ENCODE results near the gene DIP2C.

DIP2C gene

DNA sequence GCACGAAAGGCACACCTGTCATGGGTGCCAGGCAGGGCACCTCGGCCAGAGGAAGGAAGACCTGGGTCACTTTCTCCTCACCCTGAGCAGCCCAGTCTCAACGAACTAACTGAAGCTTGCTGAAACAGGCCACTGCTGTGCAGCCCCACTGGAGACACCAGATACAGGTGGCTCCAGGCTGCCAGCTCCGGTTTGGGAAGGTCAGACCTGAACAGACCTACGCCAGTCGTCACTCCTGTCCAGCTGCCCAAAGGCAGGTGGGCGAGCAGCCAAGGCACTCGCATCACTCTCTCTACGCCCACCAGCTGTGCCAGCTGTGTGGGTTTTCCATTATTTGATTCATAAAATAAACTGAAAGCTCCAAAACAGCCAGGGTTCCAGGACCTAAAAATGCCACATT lies 298.2 kb downstream of the DIP2C start:
- DNase-seq (ENCODE audit: low read depth in 3 of 3): no peak

DNA sequence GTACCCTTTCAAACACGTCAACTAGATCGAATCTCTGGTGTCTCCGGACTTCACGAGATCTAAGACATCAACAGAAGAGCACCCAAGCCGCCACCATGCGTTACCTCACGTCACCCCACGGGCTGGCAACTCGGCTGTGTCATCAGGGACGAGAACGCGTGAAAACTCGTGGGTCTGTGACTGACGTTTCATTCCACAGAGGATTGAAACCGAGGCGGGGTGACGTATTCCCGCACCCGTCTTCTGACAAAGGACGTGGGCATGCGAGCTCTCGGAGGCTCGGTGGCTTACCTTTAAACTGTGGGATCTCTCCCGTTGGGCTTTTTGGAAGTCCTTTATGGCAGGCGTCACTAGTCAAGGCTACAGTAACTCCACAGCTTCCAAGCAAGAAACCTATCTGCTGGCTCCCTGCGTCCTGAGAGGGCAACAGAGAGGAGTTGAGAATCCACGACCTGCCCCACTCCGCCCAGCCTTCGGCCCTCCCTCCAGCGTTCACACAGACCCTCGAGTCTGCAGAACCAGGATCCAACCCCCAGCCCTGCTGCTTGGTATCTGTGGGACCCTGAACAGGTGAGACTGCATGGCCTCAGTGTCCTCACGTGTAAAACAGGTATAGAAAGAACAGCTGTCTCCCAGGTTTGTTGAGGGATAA lies 298.9 kb downstream of the DIP2C start:
- no peak for DNase-seq (ENCODE audit: low read depth in 3 of 3)

DNA sequence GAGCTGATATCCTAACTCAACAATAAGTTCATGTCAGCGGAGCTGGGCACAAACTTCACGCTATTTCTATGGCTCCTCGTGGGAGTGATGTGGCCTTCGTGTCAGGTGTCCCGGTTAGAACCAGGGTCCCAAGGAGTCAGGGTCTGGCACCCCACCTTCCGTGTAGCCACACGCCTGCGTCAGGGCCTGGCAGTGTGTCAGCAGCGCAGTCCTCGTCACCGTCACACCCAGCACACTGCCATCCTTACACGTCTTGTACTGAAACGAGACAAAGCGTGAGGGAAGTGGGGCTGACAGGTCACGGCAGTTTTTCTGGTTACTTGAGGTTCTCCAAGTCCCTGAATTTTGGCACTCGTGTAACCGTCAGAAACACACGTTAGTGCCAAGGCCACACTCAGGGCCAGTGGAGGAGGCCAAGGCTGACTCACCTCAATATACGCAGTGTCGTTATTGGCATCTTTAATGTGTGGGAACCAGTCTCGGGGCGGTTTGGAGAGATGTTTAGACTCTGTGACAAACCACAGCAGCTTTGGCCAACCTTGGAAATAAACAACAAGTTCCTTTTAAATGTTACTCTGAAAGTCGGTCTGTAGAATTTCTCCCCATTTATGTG lies 299.5 kb downstream of the DIP2C start:
- DNase-seq (ENCODE audit: low read depth in 3 of 3): no peak

DNA sequence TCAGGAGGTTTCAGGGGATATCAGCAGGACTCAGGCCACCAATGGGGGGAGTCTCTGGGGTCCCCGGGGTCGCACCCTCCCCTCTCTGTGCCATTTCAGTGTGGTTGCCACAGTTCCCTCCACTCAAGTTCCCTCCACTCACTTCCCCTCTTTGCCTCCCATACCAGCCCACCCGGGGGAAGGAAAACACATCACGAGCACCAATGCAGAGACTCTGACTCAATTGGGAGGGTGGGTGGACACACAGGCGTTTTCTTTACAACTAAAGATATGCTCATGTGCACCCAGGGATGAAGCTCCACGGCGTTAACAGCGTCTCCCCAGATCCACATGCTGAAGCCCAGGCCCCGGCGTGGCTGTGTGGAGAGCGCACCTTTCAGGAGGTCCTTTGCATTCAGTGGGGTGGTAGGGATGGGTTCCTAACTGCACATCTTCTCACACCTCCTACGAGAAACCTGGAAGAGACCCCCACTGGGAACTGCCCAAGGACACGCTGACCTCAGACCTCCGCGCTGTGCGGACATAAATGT lies 300.1 kb downstream of the DIP2C start:
- DNase-seq (ENCODE audit: low read depth in 3 of 3): no peak

DNA sequence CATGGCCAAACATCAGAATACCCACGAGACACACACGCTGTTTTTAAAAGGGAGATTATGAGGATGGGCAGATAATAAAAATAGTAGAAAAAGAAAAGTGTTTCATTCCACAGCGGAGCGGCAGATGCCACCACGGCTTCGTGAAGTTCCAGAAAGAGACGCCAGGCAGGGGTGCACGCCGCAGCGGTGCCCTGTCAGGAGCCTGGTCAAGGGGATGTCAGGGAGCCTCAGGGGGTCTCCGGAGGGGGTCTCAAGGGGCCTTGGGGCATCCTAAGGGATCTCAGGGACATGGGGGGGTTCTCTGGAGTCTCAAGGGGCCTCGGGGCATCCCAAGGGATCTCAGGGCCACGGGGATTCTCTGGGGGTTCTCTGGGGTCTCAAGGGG lies 300.8 kb downstream of the DIP2C start:
- no peak for DNase-seq (ENCODE audit: low read depth in 3 of 3)

DNA sequence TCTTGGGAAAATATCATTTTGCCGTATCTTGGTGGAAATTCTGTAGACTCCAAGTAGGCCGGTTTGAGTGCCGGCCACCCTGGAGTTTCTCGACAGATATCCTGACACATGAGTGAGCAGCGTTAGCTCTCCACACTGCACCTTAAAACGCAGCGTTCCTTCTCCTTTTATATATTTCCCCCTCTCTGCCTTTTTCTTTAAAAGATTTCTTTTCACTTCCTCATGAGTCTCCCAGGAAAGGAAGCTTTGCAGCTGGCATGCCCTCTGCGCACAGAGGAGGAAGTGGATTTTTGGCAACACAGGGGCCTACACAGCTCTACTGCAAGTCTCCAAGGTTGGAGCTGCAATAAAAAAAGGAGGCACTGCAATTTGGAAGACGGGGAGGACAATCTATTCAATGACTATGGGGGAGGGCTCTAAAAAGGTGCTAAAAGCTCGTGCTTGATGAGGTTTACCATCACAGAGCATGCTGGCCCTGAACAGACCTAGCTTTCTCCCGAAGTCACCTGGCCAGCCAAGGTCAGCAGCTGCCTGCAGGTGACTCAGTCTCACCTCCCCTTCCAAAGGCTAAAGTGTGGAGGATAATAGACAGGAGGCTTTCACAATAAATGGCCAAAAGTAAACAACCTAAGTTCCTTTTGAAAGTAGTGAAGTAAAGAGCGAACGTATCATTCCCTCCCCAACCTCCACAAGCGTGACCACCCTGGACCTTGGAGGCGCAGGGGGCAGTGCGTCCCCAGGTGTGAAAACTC lies 301.4 kb downstream of the DIP2C start:
- no peak for DNase-seq (ENCODE audit: low read depth in 3 of 3)

DNA sequence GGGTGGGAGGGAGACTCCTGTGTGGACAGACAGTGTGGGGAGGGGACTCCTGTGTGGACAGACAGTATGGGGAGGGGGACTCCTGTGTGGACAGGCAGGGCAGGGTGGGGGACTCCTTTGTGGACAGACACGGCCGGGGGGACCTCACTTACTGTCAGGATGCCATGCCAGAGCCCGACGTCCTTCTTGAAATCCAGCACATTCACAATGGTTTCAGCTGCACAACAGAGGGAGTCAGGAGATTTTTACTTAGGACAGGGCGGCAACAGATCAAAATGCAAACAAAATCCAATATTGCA lies 301.9 kb downstream of the DIP2C start:
- no peak for DNase-seq (ENCODE audit: low read depth in 3 of 3)

DNA sequence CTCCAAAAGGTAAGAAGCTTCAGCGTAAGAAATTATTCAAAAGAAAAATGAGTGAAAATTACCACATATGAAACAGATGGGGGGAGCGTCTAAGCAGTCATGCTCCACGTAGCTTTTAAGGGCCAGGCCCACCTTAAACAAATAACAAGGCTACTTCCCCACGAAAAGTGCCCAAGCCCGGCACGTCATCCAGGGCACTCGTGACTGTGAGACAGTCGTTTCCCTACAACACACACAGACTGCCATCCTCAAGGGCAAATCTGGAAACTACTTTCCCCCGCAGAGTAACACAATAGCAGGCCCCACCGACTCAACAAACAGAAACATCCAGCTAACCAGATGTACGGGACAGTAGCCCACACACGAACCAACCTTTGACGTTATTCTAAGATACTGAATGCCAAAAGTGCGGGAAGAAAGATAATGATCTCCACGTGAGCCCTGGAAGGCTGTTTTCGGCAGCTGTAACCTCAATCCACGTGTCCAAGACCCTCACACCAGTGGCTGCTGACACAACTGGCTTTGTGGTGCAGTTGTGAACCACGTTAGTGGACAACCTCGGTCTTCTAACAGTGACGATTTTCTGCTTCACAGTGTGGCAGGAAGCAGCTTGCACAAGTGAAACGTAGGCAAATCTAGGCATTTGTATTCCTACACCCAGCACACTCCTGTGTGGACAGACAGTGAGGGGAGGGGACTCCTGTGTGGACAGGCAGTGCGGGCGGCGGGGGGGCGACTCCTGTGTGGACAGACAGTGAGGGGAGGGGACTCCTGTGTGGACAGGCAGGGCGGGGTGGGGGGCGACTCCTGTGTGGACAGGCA lies 302.5 kb downstream of the DIP2C start:
- DNase-seq (ENCODE audit: low read depth in 3 of 3): no peak

DNA sequence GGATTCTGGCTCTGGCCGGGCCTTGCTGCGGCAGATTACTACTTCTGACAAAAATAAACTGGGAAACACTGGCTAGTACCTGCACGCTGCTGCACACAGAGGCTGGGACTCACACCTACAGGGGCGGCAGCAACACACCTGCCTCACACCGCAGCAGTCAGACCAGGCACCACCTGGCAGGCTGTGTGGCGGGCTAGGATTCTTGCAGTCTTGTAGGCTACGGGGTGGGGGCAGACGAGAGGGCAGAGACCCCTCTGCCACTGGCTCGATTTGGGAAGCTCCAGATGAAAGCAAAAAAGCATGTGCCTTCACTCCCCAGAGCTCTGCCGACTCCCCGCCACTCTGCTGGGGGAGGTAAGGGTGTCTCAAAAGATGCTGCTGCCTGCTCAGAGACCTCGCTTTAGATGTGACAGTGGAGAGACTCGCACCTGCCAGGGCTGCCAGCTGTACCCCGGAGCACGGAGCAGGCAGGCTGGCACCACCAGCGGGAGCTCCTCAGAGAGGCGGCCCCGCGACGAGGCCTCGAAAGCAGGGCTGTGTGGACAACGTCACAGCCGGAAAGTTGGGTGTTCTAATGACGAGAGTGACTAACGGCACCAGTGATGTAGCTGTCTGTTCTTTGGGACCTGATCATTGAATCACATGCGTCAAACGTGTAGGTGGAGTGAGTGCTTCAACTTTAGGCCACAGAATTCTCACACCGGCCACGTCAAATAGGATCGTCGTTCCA lies 303.7 kb downstream of the DIP2C start:
- DNase-seq (ENCODE audit: low read depth in 3 of 3): no peak

DNA sequence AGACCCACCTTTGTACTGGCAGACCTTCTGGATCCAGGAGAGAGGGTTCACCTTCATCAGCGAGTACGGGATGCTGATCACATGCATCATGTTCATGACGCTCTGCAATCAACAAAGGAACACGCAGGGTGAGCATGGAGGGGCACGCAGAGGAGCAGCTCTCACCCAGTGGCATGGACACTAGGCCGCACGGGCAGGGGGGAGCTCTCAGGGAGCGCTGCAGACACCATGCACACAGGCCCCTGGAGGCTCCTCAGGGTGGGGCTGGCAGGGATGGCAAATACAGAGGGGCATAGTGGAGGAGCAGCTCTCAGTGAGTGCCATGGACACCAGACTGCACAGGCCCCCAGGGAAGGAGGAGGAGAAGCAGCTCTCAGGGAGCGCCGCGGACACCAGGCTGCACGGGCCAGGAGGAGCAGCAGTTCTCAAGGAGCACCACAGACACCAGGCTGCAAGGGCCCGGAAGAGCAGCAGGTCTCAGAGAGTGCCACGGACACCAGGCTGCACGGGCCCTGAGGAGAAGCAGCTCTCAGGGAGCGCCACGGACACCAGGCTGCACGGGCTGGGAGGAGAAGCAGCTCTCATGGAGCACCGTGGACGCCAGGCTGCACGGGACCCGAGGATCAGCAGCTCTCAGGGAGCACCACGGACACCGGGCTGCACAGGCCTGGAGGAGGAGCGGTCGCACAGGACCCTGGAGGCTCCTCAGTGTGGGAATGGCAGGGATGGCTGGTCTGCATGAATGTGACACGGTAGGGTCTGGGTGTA lies 304.7 kb downstream of the DIP2C start:
- no peak for DNase-seq (ENCODE audit: low read depth in 3 of 3)

DNA sequence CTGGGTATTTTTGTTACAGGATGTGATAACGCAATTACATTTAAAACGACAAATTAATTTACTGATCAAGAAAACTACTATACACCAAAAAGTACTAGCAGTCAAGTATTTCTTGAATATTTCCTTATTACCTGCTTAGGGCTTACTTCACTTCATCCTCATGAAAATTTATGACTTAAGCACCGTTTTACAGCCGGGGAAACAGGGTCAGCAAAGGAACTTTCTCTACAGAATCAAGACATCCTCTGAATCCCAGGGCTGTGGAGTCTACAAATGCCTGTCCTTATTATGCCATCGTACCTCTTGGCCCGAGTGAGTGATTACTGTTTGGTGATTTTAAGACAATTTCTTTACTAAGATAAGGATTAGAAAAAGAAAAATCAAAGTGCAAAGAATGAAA lies 305.9 kb downstream of the DIP2C start:
- DNase-seq (ENCODE audit: low read depth in 3 of 3): no peak

DNA sequence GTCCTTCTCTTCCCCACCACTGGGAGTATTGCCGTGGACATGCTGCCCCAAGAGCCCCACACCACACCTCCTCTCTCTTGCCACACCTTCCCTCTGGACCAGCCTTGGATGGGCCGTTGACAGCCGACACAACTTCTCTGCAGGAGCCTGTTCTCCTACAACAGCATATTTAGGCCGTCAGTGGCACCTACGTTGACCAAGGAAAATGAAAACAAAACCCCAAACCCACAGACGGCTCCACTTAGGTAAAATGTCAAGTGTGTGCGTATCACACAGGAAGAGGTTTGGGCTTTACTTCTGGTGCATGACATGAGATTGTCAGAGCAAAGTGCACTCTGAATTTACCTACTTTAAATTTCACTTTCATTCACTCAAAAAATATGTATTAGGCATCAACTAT lies 307.7 kb downstream of the DIP2C start:
- no peak for DNase-seq (ENCODE audit: low read depth in 3 of 3)

DNA sequence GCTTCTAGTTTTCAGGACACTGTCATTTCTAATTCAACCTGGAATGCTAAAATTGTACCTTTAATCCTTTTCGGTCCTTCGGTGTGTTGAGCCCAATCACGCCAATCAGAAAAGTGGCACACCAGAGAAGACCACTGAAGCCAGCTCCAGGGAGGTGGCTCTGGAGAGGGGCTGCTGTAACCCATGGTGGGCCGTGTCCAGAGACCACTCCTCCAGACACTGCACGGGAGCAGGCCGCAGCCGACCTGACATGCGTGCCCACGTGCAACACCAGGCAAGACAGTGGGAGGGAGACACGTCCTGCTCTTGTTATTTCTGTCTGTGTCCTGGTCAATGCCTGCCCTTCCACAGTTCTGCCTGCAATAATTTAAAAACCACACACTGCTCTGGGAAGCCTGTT lies 308.1 kb downstream of the DIP2C start:
- DNase-seq (ENCODE audit: low read depth in 3 of 3): no peak

DNA sequence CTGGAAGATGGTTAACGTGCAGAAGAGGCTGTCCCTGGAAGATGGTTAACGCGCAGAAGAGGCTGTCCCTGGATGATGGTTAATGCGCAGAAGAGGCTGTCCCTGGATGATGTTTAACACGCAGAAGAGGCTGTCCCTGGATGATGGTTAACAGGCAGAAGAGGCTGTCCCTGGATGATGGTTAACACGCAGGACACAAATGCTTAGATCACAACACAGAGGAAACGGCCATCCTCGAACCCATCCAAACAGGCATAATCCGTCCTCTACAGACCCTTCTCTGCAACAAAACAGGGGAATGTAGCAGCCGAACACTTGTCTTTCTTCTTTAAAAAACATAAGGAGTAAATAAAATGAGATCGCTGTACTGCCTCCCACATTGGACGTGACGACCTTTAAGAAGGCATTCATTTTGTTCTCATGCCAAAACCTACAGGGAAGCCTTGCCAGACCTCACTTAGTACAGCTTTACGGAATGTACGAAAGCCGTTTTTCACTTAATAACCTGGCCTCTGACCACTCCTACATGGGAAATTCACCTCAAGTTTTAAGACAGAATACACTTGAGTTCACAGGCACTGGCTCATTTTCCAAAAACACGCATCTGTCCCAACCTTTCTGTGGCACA lies 309.0 kb downstream of the DIP2C start:
- no peak for DNase-seq (ENCODE audit: low read depth in 3 of 3)

DNA sequence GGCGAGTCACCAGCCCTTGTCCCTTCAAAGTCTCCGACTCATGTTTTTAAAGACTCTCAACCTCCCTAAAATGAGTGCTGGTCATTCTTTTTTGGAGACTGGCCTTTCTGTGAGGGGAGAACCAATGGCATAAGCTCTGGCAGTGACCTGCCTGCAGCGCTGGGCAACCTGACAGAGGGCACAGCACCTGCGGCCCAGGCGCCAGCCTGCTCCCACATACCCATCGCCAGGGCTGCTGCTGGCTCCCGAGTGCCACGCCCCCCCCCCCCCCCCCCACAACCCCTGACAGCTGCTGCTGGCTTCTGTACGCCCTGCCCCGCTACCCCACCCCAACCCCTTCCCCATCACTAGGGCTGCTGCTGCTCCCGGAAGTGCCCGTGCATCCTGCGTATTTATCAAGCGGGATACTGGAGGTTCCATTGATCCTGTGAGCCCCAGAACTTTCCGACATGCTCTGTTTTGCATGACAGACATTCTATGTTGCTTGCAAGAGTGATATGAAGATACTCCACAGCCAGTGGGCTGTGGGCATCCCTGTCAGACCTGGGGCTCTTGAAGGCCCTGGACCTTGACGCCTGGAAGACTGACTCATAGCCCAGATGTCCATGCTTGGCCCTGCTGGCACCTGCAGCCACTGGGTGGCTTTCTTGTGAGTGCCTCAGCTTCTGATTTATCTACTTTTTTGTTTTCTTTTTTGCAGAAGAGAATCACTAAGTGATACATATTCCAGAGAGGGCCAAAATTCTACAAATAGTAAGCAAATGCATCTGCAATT lies 310.4 kb downstream of the DIP2C start:
- no peak for DNase-seq (ENCODE audit: low read depth in 3 of 3)

DNA sequence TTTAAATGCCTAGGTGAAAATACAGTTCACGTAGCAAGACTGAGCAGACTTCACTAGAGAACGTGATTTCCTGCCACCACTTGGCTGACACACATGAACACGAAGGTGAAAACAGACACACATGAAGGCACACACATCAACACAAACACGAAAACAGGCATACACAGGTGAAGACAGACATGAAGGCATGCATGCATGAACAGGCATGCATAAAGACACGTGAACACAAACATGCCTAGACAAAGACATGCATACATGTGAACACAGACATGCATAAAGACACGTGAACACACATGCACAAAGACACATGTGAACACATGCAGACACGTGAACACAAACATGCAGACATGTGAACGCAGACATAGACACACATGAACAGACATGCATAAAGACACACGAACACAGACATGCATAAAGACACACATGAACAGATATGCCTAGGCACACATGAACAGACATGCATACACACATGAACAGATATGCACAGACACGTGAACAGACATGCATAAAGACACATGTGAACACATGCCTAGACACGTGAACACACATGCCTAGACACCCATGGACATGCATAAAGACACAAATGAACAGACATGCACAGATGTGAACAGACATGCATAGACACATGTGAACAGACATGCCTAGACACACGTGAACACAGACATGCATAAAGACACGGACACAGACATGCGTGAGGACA lies 311.1 kb downstream of the DIP2C start:
- no peak for DNase-seq (ENCODE audit: low read depth in 3 of 3)

DNA sequence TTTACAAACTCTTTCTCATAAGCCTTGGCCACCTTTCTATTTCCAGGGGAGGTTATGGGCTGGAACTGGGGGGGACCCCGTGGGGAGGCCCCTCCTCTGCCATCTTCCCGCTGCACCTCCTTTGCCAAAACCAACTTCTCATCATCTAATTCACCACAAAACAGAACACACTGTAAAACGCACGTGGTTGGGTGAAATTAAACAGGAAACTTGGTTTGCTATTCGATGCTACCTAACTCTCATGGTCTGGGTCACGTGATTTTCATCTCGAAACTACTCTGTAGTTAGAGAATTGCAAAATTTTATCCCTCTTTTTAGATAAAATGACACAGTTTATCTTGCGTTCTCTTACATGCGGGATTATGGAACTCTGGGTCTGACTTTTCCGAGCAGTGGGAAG lies 312.2 kb downstream of the DIP2C start:
- no peak for DNase-seq (ENCODE audit: low read depth in 3 of 3)

DNA sequence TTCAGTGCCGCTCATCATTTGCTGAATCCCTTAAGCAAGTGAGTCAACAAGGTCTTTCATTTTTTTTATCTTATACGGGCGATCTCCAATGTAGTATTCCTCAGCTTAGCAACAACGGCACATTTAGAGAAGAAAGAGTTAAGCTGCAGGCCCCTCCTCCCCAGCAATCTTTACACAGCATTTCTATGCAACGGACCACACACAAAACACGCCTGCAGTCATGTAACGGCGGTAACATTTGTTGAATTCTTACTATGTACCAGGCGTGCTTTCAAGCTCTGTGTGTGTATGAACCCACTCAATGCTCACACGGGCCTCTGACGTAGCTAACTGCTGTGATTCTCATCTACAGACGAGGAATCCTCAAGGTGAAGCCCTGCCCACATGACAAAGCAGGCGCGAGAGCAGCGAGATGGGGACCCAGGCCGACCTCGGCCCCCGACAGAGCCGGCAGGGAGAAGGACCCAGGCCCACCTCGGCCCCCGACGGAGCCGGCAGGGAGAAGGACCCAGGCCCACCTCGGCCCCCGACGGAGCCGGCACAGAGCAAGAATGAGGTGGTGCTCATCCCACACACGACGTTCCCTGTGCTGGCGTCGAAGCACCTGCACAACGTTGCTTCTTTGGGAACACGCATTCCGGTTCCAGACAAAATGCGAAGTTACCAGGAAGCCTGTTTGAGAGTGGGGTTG lies 313.5 kb downstream of the DIP2C start:
- DNase-seq (ENCODE audit: low read depth in 3 of 3): no peak
